A549 (cell line): Measurements from ENCODE around the gene C5orf24. TPM values are rescaled to one million over a fixed set of nuclear protein-coding genes. Genes with fewer than 3 reads are reported as not detected.

Experiments used
- ATAC-seq, 2 experiments: fragments of 200-7000 bp in 1 of 2; fragments of >200 bp in 1 of 2; cut with Nextera tagmentation in 1 of 2; cut with Tn5 transposase in 1 of 2; 3 replicates each; pipeline versions ENCODE4 v1.8.0 to v1.9.1; 2018 to 2020; ENCODE audit warnings: mild to moderate bottlenecking in 1 of 2, moderate library complexity in 1 of 2
- CTCF ChIA-PET: fragments of 300-600 bp; sonication (Branson Sonifier 250); formaldehyde crosslinking; extraction: SDS; loops from one replicate; lab custom pipeline; 2021; ENCODE audit warnings: antibody characterized with exemption, inconsistent platforms; lab: Yijun Ruan, JAX
- POLR2A ChIA-PET: fragments of 350-600 bp; formaldehyde crosslinking; extraction: SDS; loops from one replicate; lab custom pipeline; 2021; ENCODE audit warnings: antibody characterized with exemption, inconsistent platforms; lab: Yijun Ruan, JAX
- DNase-seq, 2 experiments: peaks; one replicate each; pipeline versions ENCODE4 v3.0.0 to v3.0.0-alpha.2; 2011 to 2016; ENCODE audit warnings: low read depth in 1 of 2, low spot score in 1 of 2
- FAIRE-seq: peaks from 2 replicates; lab custom pipeline; 2011; peaks lifted over from hg19 to GRCh38; lab: Jason Lieb, UNC
- H3K27ac ChIP-seq, 2 experiments: fragments of >200 bp; sonication (Bioruptor Twin); formaldehyde crosslinking; 3 replicates each; pipeline ENCODE4 v1.5.1; 2016 to 2017
- H3K4me1 ChIP-seq: fragments of >200 bp; sonication (Bioruptor Twin); formaldehyde crosslinking; 3 replicates; pipeline ENCODE4 v1.6.1; 2016
- H3K4me2 ChIP-seq: fragments of >200 bp; sonication (Bioruptor Twin); formaldehyde crosslinking; 3 replicates; pipeline ENCODE4 v1.6.1; 2016
- H3K4me3 ChIP-seq: fragments of >200 bp; sonication (Bioruptor Twin); formaldehyde crosslinking; 3 replicates; pipeline ENCODE4 v1.5.1; 2016
- H3K9me3 ChIP-seq: fragments of >200 bp; sonication (Bioruptor Twin); formaldehyde crosslinking; 3 replicates; pipeline ENCODE4 v1.6.1; 2016
- CBX2 ChIP-seq: fragments of 200-600 bp; sonication (generic); IDR thresholded peaks from 2 replicates; pipeline ENCODE4 v1.6.1; 2016; ENCODE audit warnings: low read depth, mild to moderate bottlenecking, borderline replicate concordance
- CHD2 ChIP-seq: fragments of 150-350 bp; IDR thresholded peaks from 2 replicates; pipeline ENCODE4 v1.6.1; 2014; ENCODE audit warnings: low read length; ENCODE audit not compliant: partially characterized antibody
- CHD4 ChIP-seq: fragments of 200-600 bp; sonication (generic); IDR thresholded peaks from 2 replicates; pipeline ENCODE4 v1.6.1; 2016; ENCODE audit warnings: antibody characterized with exemption, mild to moderate bottlenecking, borderline replicate concordance
- EHMT2 ChIP-seq: fragments of 200-600 bp; sonication (generic); IDR thresholded peaks from 2 replicates; pipeline ENCODE4 v1.6.1; 2016; ENCODE audit warnings: antibody characterized with exemption, low read depth, mild to moderate bottlenecking, moderate library complexity
- ELK1 ChIP-seq: fragments of 150-350 bp; IDR thresholded peaks from 2 replicates; pipeline ENCODE4 v1.6.1; 2014; ENCODE audit warnings: low read depth, mild to moderate bottlenecking, low read length
- EP300 ChIP-seq, 2 experiments: fragments of >200 bp; sonication (Bioruptor Twin); formaldehyde crosslinking; IDR thresholded peaks; 2 replicates in 1 of 2; 3 replicates in 1 of 2; pipeline ENCODE4 v1.6.1; 2016 to 2017
- ESRRA ChIP-seq: fragments of 150-350 bp; IDR thresholded peaks from 2 replicates; pipeline ENCODE4 v1.6.1; 2014; ENCODE audit warnings: mild to moderate bottlenecking, low read length, borderline replicate concordance
- FOSB ChIP-seq: fragments of 250-450 bp; sonication (Bioruptor Pico); IDR thresholded peaks from 2 replicates; pipeline ENCODE4 v1.5.0; 2020; ENCODE audit warnings: mild to moderate bottlenecking, moderate library complexity
- FOSL2 ChIP-seq, 2 experiments: fragments of 450-650 bp in 1 of 2; fragments of >200 bp in 1 of 2; sonication (Bioruptor Twin) in 1 of 2; formaldehyde crosslinking; IDR thresholded peaks; 2 replicates each; pipeline versions ENCODE4 v1.5.0 to v1.6.1; 2016 to 2020; ENCODE audit warnings: mild to moderate bottlenecking in 1 of 2, moderate library complexity in 1 of 2
- FOXS1 ChIP-seq: fragments of 250-450 bp; sonication (Bioruptor Pico); IDR thresholded peaks from 2 replicates; pipeline ENCODE4 v1.5.0; 2020; ENCODE audit warnings: mild to moderate bottlenecking, moderate library complexity
- HEYL ChIP-seq: fragments of 250-450 bp; sonication (Bioruptor Pico); IDR thresholded peaks from 2 replicates; pipeline ENCODE4 v1.8.0; 2021; ENCODE audit warnings: mild to moderate bottlenecking, moderate library complexity
- HOXA7 ChIP-seq: fragments of 250-450 bp; sonication (Bioruptor Pico); IDR thresholded peaks from 2 replicates; pipeline ENCODE4 v1.5.0; 2020; ENCODE audit warnings: mild to moderate bottlenecking, moderate library complexity
- HOXB13 ChIP-seq: fragments of 250-450 bp; sonication (Bioruptor Pico); IDR thresholded peaks from 2 replicates; pipeline ENCODE4 v1.5.0; 2020; ENCODE audit warnings: low read depth, mild to moderate bottlenecking, moderate library complexity
- HOXB5 ChIP-seq: fragments of 250-450 bp; sonication (Bioruptor Pico); IDR thresholded peaks from 2 replicates; pipeline ENCODE4 v1.5.0; 2020; ENCODE audit warnings: mild to moderate bottlenecking, moderate library complexity
- JUNB ChIP-seq: fragments of >200 bp; sonication (Bioruptor Twin); formaldehyde crosslinking; IDR thresholded peaks from 2 replicates; pipeline ENCODE4 v1.6.1; 2016
- KDM5A ChIP-seq: fragments of 200-600 bp; sonication (generic); IDR thresholded peaks from 2 replicates; pipeline ENCODE4 v1.6.1; 2016; ENCODE audit warnings: antibody characterized with exemption, mild to moderate bottlenecking
- MAX ChIP-seq: IDR thresholded peaks from 2 replicates; pipeline ENCODE4 v1.6.1; 2012
- NPAS2 ChIP-seq: fragments of 250-450 bp; sonication (Bioruptor Pico); IDR thresholded peaks from 2 replicates; pipeline ENCODE4 v1.8.0; 2022; ENCODE audit warnings: mild to moderate bottlenecking, moderate library complexity, borderline replicate concordance
- PHF8 ChIP-seq: fragments of 200-600 bp; sonication (generic); IDR thresholded peaks from 2 replicates; pipeline ENCODE4 v1.6.1; 2016; ENCODE audit warnings: low read depth, mild to moderate bottlenecking, antibody characterized with exemption, moderate library complexity, borderline replicate concordance
- RAD21 ChIP-seq, 2 experiments: fragments of >200 bp in 1 of 2; sonication (Bioruptor Twin) in 1 of 2; formaldehyde crosslinking in 1 of 2; IDR thresholded peaks in 1 of 2; conservative IDR thresholded peaks in 1 of 2; 2 replicates in 1 of 2; 3 replicates in 1 of 2; pipeline ENCODE4 v1.6.1; 2012 to 2018; ENCODE audit warnings: inconsistent platforms in 1 of 2
- RCOR1 ChIP-seq: fragments of 150-350 bp; IDR thresholded peaks from 2 replicates; pipeline ENCODE4 v1.6.1; 2014; ENCODE audit warnings: antibody characterized with exemption, low read length, low read depth
- RFX5 ChIP-seq: fragments of 450-650 bp; IDR thresholded peaks from 2 replicates; pipeline ENCODE4 v1.7.1; 2014; ENCODE audit warnings: antibody characterized with exemption, mild to moderate bottlenecking, moderate library complexity
- RNF2 ChIP-seq: fragments of 200-600 bp; sonication (generic); IDR thresholded peaks from 2 replicates; pipeline ENCODE4 v1.6.1; 2016; ENCODE audit warnings: low read depth, mild to moderate bottlenecking, antibody characterized with exemption, moderate library complexity, borderline replicate concordance
- SMC3 ChIP-seq: fragments of >200 bp; sonication (Bioruptor Twin); formaldehyde crosslinking; IDR thresholded peaks from 3 replicates; pipeline ENCODE4 v1.6.1; 2018; ENCODE audit warnings: inconsistent platforms
- SREBF2 ChIP-seq: fragments of 450-650 bp; IDR thresholded peaks from 2 replicates; pipeline ENCODE4 v1.6.1; 2014; ENCODE audit warnings: mild to moderate bottlenecking, moderate library complexity
- TP53 ChIP-seq: fragments of 250-450 bp; sonication (Bioruptor Pico); IDR thresholded peaks from 2 replicates; pipeline ENCODE4 v1.5.0; 2021; ENCODE audit warnings: mild to moderate bottlenecking, moderate library complexity
- ZC3H11A ChIP-seq: fragments of 450-650 bp; IDR thresholded peaks from 2 replicates; pipeline ENCODE4 v1.6.1; 2014; ENCODE audit warnings: antibody characterized with exemption, mild to moderate bottlenecking
- ZNF302 ChIP-seq: fragments of 250-450 bp; sonication (Bioruptor Pico); IDR thresholded peaks from 2 replicates; pipeline ENCODE4 v1.9.0; 2021; ENCODE audit warnings: inconsistent platforms, mild to moderate bottlenecking, moderate library complexity
- WGBS: methylation state at CpG from one replicate; pipeline ENCODE4 v1.1.6; 2017; ENCODE audit errors: missing lambda C conversion rate; 5-methylcytosine and 5-hydroxymethylcytosine counted together
- polyA plus RNA-seq, 4 experiments: library from polyadenylated mRNA; depleted of rRNA in 3 of 4; stranded (reverse); fragments of >200 nt; fragmentation: RNase III in 1 of 4; extraction: RNeasy Plus Mini Kit Qiagen cat#74134 plus additional on column Dnase treatment in 1 of 4; gene quantifications; 2 replicates in 3 of 4; 3 replicates in 1 of 4; pipeline ENCODE4 v1.2.3, GENCODE V29; 2011 to 2017
- TF ChIP-seq, protein P1 (sequence below): fragments of 200-600 bp; sonication (generic); IDR thresholded peaks from 2 replicates; pipeline ENCODE4 v1.6.1; 2016; ENCODE audit warnings: antibody characterized with exemption, mild to moderate bottlenecking, moderate library complexity
- TF ChIP-seq, protein P2 (sequence below): fragments of >200 bp; sonication (Bioruptor Twin); formaldehyde crosslinking; IDR thresholded peaks from 2 replicates; pipeline ENCODE4 v1.6.1; 2016
- TF ChIP-seq, protein P3 (sequence below): fragments of >200 bp; sonication (Bioruptor Twin); formaldehyde crosslinking; IDR thresholded peaks from 3 replicates; pipeline ENCODE4 v1.5.1; 2016
- TF ChIP-seq, protein P4 (sequence below): fragments of 450-650 bp; IDR thresholded peaks from 2 replicates; pipeline ENCODE4 v1.6.1; 2014; ENCODE audit warnings: antibody characterized with exemption

The C5orf24 gene
- polyA plus RNA-seq, 2 of the 4 experiments (the other 2 are of a cell fraction): 27.0 to 53.7 TPM

DNA sequence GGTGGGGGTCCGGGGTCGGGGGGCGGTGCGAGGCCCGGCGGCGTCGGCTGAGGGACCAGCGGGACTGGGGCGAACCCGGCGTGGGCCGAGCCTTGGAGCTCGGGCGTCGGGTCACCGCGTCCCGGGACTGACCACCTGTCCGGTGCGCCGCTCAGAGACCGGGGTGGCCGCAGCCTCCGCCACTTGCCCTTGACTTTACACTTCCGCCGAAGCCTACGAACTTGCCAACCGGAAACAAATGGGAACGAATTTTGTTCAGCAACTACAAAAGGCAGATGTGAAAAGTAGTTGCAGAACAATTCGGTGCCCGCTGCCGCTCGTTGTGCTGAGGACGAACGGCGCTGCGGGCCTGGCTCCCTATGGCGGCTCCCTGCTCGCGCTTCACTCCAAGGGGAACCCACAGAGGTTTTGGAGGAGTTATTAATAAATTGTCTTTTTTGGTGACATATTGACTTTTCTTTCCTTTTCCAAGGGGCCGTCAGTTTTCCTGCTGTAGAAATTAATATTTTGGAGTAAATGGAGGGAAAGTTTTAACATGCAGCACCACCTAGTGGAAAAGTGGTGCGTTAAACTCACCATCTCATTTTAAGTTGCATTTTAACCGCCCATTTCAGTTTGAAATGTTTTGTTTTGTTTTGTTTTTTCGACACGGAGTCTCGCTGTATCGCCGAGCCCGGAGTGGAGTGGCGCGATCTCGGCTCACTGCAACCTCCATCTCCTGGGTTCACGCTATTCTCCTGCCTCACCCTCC lies 59.7 kb downstream of the C5orf24 start:
- peak overlapping the region; percentile 94 to 98 for H3K27ac ChIP-seq
- ChIA-PET CTCF (interaction anchor here (0.6 to 3.6 kb wide), 57 partner anchors 8 to 802 kb away, joined by 3 to 32 read pairs (median 4); partner anchors contain the start of genes CAMLG and TXNDC15), POLR2A (interaction anchor here (0.6 to 2.2 kb wide), 8 partner anchors 31 to 729 kb away, joined by 4 to 20 read pairs (median 8); partner anchors contain the start of genes C5orf24, CAMLG, DDX46 and SKP1)
- ATAC-seq (peak; percentile 44 to 63), DNase-seq (peak; percentile 40 to 78), FAIRE-seq (no peak)
- WGBS: under 1% methylated on average over 41 of the region's 54 CpGs
- peak overlapping the region; percentile 74 for H3K4me3 ChIP-seq
- no peaks in the 10 kb centered on the region for H3K9me3 ChIP-seq
- peaks cover 7% of the 10 kb centered on the region; the same call in 1 of the 3 replicates for H3K4me1 ChIP-seq
- H3K4me2 ChIP-seq: peak overlapping the region; percentile 91
- no peak for TF ChIP-seq EP300 (IDR thresholded peaks at IDR 0.05)
- TF ChIP-seq, protein P1, sequence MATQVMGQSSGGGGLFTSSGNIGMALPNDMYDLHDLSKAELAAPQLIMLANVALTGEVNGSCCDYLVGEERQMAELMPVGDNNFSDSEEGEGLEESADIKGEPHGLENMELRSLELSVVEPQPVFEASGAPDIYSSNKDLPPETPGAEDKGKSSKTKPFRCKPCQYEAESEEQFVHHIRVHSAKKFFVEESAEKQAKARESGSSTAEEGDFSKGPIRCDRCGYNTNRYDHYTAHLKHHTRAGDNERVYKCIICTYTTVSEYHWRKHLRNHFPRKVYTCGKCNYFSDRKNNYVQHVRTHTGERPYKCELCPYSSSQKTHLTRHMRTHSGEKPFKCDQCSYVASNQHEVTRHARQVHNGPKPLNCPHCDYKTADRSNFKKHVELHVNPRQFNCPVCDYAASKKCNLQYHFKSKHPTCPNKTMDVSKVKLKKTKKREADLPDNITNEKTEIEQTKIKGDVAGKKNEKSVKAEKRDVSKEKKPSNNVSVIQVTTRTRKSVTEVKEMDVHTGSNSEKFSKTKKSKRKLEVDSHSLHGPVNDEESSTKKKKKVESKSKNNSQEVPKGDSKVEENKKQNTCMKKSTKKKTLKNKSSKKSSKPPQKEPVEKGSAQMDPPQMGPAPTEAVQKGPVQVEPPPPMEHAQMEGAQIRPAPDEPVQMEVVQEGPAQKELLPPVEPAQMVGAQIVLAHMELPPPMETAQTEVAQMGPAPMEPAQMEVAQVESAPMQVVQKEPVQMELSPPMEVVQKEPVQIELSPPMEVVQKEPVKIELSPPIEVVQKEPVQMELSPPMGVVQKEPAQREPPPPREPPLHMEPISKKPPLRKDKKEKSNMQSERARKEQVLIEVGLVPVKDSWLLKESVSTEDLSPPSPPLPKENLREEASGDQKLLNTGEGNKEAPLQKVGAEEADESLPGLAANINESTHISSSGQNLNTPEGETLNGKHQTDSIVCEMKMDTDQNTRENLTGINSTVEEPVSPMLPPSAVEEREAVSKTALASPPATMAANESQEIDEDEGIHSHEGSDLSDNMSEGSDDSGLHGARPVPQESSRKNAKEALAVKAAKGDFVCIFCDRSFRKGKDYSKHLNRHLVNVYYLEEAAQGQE: peak; percentile 15; the same call in 1 of the 2 replicates
- no peak for TF ChIP-seq TP53 (CRISPR knock-in tag)
- no peak for TF ChIP-seq RFX5
- TF ChIP-seq ELK1: no peak
- peak; percentile 61 for TF ChIP-seq SMC3
- TF ChIP-seq EHMT2: no peak
- no peak for TF ChIP-seq NPAS2 (CRISPR knock-in tag)
- TF ChIP-seq ESRRA: no peak
- TF ChIP-seq, protein P2, sequence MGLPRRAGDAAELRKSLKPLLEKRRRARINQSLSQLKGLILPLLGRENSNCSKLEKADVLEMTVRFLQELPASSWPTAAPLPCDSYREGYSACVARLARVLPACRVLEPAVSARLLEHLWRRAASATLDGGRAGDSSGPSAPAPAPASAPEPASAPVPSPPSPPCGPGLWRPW: no peak
- TF ChIP-seq CBX2: no peak
- no peak for TF ChIP-seq FOSL2 (IDR thresholded peaks at IDR 0.05)
- TF ChIP-seq FOSL2 (CRISPR knock-in tag; IDR thresholded peaks at IDR 0.05): no peak
- TF ChIP-seq HOXB5 (CRISPR knock-in tag): no peak
- TF ChIP-seq, protein P3, sequence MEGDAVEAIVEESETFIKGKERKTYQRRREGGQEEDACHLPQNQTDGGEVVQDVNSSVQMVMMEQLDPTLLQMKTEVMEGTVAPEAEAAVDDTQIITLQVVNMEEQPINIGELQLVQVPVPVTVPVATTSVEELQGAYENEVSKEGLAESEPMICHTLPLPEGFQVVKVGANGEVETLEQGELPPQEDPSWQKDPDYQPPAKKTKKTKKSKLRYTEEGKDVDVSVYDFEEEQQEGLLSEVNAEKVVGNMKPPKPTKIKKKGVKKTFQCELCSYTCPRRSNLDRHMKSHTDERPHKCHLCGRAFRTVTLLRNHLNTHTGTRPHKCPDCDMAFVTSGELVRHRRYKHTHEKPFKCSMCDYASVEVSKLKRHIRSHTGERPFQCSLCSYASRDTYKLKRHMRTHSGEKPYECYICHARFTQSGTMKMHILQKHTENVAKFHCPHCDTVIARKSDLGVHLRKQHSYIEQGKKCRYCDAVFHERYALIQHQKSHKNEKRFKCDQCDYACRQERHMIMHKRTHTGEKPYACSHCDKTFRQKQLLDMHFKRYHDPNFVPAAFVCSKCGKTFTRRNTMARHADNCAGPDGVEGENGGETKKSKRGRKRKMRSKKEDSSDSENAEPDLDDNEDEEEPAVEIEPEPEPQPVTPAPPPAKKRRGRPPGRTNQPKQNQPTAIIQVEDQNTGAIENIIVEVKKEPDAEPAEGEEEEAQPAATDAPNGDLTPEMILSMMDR: peak; percentile 92
- no peak; the same call in 1 of the 2 replicates for TF ChIP-seq HOXA7 (CRISPR knock-in tag)
- no peak for TF ChIP-seq FOXS1 (CRISPR knock-in tag)
- no peak for TF ChIP-seq CHD2
- peak; percentile 72 to 78 for TF ChIP-seq RAD21 (conservative IDR thresholded peaks at IDR 0.05 in 1 of 2, IDR thresholded peaks at IDR 0.05 in 1 of 2)
- TF ChIP-seq HOXB13 (CRISPR knock-in tag): no peak
- no peak for TF ChIP-seq JUNB
- TF ChIP-seq MAX: peak; percentile 6; the same call in 1 of the 2 replicates
- peak; percentile 81 for TF ChIP-seq KDM5A
- no peak for TF ChIP-seq HEYL (CRISPR knock-in tag)
- no peak for TF ChIP-seq FOSB (CRISPR knock-in tag)
- TF ChIP-seq RCOR1: no peak
- TF ChIP-seq CHD4: no peak
- TF ChIP-seq ZNF302 (CRISPR knock-in tag): no peak
- TF ChIP-seq SREBF2: no peak
- TF ChIP-seq PHF8: peak; percentile 67
- no peak for TF ChIP-seq RNF2
- no peak for TF ChIP-seq ZC3H11A
- TF ChIP-seq, protein P4, sequence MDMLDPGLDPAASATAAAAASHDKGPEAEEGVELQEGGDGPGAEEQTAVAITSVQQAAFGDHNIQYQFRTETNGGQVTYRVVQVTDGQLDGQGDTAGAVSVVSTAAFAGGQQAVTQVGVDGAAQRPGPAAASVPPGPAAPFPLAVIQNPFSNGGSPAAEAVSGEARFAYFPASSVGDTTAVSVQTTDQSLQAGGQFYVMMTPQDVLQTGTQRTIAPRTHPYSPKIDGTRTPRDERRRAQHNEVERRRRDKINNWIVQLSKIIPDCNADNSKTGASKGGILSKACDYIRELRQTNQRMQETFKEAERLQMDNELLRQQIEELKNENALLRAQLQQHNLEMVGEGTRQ: no peak
